Psoas muscle (tissue), 8 donors: ENCODE measurements around the gene DDN. TPM values are rescaled to one million over a fixed set of nuclear protein-coding genes. Genes with fewer than 3 reads are reported as not detected.
A peak's percentile ranks its signal among the peaks of the same experiment; 100 is the strongest.

Source experiments
- ATAC-seq, 4 donors: fragments of 200-7000 bp; cut with Tn5 transposase; one replicate each; pipeline ENCODE4 v1.9.1; 2020; ENCODE audit warnings: moderate library complexity in 3 of 4, mild to moderate bottlenecking in 2 of 4
- DNase-seq, 2 donors: peaks; one replicate each; pipeline ENCODE4 v3.0.0-alpha.2; 2020
- H3K27ac ChIP-seq: fragments of 200-600 bp; one replicate; pipeline ENCODE4 v1.8.0; 2022
- H3K27me3 ChIP-seq, 3 donors: fragments of 200-600 bp in 1 of 3; one replicate each; pipeline versions ENCODE4 v1.6.1 to v1.8.0; 2013 to 2022; ENCODE audit warnings: low read length in 2 of 3, mild to moderate bottlenecking in 2 of 3, moderate library complexity in 1 of 3; ENCODE audit not compliant: insufficient read depth in 3 of 3
- H3K36me3 ChIP-seq, 2 donors: fragments of 200-600 bp in 1 of 2; one replicate each; pipeline versions ENCODE4 v1.6.1 to v1.8.0; 2013 to 2022; ENCODE audit warnings: low read depth in 1 of 2, mild to moderate bottlenecking in 1 of 2, moderate library complexity in 1 of 2; ENCODE audit not compliant: insufficient read depth in 1 of 2
- H3K4me1 ChIP-seq: fragments of 200-600 bp; one replicate; pipeline ENCODE4 v1.8.0; 2022
- H3K4me3 ChIP-seq: fragments of 200-600 bp; one replicate; pipeline ENCODE4 v1.8.0; 2022; ENCODE audit warnings: mild to moderate bottlenecking
- H3K9me3 ChIP-seq: fragments of 200-600 bp; one replicate; pipeline ENCODE4 v1.8.0; 2022
- WGBS, 3 donors: extraction: QIAGEN DNeasy Blood & Tissue Kit; methylation state at CpG; one replicate each; pipeline versions ENCODE4 v1.1.6 to v1.1.7; 2013; 5-methylcytosine and 5-hydroxymethylcytosine counted together
- intact Hi-C, 2 donors: fragments of 100-400 bp; cut with DNase I; formaldehyde crosslinking; loops; one replicate each; pipeline versions ENCODE4 v1.11.0 to v1.14.2; 2022
- polyA plus RNA-seq, 3 donors: library from polyadenylated mRNA; stranded (reverse); fragments of 200-250 nt; gene quantifications; one replicate each; pipeline ENCODE4 v1.2.3, GENCODE V29; 2013
- total RNA-seq, 4 donors: library from RNA; stranded (reverse); fragmentation: NEBNext Ultra II Directional in 2 of 4; extraction: Animal tissue kit (Norgen Biotek cat#: 25700) in 2 of 4; gene quantifications; one replicate each; pipeline versions ENCODE4 v1.2.1 to v1.2.4, GENCODE V29; 2021 to 2023
- TF ChIP-seq, protein P1 (sequence below): fragments of 200-600 bp; IDR thresholded peaks from one replicate; pipeline ENCODE4 v1.8.0; 2022; ENCODE audit warnings: antibody characterized with exemption
- donor health status: healthy with polysubstance abuse.
- donor health status: DM: no; HTN: no; CAD: no; lungs with moderate emphysema.
- donor health status: Bipolar disorder and iron deficiency.
- donor health status: healthy.
- donor health status: DM: yes; HTN: yes; CAD: no.
- donor health status: DM: no; HTN: no; CAD: no.
- donor health status: DM: no; HTN: no; CAD: no.
- donor health status: DM: yes; HTN: yes; CAD: no.

Gene DDN
- total and polyA plus RNA-seq, 7 donors, result 11.2 to 485 (median 72.6) TPM

DNA sequence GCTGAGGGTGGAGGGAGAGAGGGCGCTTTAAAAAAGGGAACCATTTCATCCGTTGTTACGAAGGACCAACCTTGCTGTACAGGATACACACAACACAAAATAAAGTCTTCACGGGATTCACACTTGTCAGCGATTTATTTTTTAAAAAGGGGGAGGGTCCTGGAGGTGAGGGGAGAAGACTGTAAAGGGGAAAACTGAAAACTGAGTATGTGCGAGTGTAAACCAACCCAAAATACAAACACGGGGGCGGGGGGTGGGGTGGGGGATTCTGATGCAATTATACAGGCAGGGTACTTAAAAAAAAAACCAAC is 19.9 kb upstream of the DDN start:
- intact Hi-C loops, result no loop called here

DNA sequence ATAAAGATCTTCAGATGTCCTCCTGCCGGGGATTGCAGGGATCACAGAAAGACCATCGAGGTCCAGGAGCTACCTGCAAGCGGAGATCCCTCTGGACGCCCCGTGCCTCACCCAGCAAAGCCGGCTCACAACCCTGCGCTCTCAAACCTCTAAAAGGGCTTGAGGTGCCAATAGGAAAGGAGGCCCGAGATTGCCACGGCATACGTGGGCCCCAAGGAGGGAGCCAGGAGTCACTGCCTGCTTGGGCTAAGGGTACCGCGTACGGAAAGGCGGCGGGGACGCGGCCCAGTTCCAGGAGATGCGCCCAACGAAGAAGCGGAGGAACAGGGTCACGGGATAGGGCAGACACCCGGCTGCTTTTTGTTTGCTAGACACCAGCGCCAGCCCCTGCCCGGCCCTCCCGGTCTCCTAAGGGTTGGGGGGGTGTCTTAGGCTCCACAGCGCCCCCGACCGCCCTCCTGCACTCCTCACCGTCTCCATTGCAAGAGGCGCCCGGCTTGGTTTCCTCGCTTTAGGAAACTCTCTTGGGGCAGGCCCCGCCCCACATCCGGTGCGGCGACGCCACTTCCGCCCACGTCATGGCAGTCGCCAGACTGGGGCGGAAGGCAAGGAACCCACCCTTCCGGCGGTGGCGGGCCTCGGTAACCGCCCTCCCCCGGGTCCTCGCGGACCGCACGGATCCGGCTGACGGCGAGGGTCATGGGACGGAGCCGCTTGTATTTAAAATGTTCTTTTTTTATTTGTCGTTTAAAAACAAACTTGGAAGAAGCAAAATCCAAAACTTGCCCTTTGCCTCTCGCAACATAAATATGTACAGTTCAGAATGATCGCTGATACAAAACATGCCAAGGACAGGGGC is 19.3 kb upstream of the DDN start, which contains the start of gene PRKAG1:
PRKAG1 (minus strand) TSS at position 516 of the 859 bp plus-strand sequence; CDS start at position 480, 36 bp downstream.
- H3K4me3 ChIP-seq, result peak within 1 kb of the TSS; percentile 88
- WGBS, 3 donors, result 0% methylated on average over 57 to 59 of the region's 59 CpGs
- TF ChIP-seq, protein P1, sequence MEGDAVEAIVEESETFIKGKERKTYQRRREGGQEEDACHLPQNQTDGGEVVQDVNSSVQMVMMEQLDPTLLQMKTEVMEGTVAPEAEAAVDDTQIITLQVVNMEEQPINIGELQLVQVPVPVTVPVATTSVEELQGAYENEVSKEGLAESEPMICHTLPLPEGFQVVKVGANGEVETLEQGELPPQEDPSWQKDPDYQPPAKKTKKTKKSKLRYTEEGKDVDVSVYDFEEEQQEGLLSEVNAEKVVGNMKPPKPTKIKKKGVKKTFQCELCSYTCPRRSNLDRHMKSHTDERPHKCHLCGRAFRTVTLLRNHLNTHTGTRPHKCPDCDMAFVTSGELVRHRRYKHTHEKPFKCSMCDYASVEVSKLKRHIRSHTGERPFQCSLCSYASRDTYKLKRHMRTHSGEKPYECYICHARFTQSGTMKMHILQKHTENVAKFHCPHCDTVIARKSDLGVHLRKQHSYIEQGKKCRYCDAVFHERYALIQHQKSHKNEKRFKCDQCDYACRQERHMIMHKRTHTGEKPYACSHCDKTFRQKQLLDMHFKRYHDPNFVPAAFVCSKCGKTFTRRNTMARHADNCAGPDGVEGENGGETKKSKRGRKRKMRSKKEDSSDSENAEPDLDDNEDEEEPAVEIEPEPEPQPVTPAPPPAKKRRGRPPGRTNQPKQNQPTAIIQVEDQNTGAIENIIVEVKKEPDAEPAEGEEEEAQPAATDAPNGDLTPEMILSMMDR, result peak; percentile 42
- ATAC-seq, result peak; percentile 89 to 93 (median 90)
- intact Hi-C loops, result no loop called here
- DNase-seq, result peak; percentile 96 to 98
- H3K36me3 ChIP-seq, result peaks cover 5 to 31% of the 10 kb centered on the region in 2 donors
- H3K27me3 ChIP-seq, result no peaks in the 10 kb centered on the region
- peaks cover 36% of the 10 kb centered on the region for H3K4me1 ChIP-seq
- peak within 1 kb of the TSS; percentile 96 for H3K27ac ChIP-seq
- no peaks in the 10 kb centered on the region for H3K9me3 ChIP-seq

More for the DNA sequence above, 19.9 kb upstream of the DDN start:
- Histone ChIP-seq H3K27ac (peak overlapping the region; percentile 96), H3K4me1 (peaks cover 33% of the 10 kb centered on the region), H3K9me3 (no peaks in the 10 kb centered on the region), H3K36me3 (peaks cover 5 to 37% of the 10 kb centered on the region in 2 donors), H3K27me3 (no peaks in the 10 kb centered on the region), H3K4me3 (peak overlapping the region; percentile 88)
- peak in 2 of 4 donors; percentile 4 to 11 for ATAC-seq
- DNase-seq, result no peak
- TF ChIP-seq, protein P1, result no peak
- 4 to 5% (median 4%) methylated on average over 8 of the region's 8 CpGs for WGBS, 3 donors

DNA sequence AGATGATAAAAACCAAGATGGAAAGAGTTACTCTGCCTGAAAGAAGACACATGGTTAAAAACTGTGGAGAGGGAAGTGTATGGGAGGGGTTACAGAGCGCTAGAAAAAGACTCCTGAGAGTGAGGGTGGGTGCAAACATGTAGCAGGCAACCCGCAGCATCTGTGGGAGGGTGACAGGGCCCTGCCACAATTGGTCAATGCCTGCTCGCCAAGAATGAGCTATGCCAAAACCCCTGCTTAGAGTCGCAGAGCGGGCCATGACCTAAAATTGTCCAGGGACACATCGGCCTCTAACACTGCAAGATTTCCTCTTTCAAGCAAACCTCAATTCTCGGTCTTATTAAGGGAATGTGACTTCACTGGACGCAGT is 18.7 kb upstream of the DDN start:
- no peaks in the 10 kb centered on the region for H3K27me3 ChIP-seq
- H3K36me3 ChIP-seq, result peaks cover 5 to 27% of the 10 kb centered on the region in 2 donors
- H3K27ac ChIP-seq, result peak overlapping the region; percentile 96
- DNase-seq (peak; percentile 52 to 81), ATAC-seq (peak; percentile 49 to 65 (median 56))
- WGBS, 3 donors, result 1% methylated on average over 8 of the region's 8 CpGs
- intact Hi-C loops, result no loop called here
- TF ChIP-seq, protein P1, result no peak
- H3K4me1 ChIP-seq, result peaks cover 42% of the 10 kb centered on the region
- H3K4me3 ChIP-seq, result peak overlapping the region; percentile 88
- H3K9me3 ChIP-seq, result no peaks in the 10 kb centered on the region

DNA sequence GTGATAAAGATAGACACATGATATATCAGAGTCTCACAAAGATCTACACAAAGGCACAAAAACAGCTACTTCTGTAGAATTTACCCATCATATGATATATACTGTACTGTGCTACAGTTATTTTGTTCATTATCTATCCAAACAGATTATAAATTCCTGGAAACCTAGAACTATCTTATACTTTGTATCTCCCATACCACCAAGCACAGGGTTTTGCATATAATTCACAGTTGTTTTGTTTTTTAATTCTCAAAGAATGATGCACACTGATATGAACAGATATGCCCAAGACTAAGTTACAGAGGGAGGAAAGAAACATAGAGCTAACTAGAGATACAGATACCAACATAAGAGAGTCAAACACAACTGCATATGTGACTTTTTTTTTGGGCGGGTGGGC is 16.0 kb upstream of the DDN start:
- peaks cover 0 to 29% of the 10 kb centered on the region in 2 donors for H3K36me3 ChIP-seq
- H3K9me3 ChIP-seq, result no peaks in the 10 kb centered on the region
- no peak overlapping the region for H3K4me3 ChIP-seq
- 76 to 100% (median 81%) methylated on average over 1 of the region's 1 CpG for WGBS, 3 donors
- intact Hi-C loops, result no loop called here
- TF ChIP-seq, protein P1, result no peak
- no peak for ATAC-seq
- H3K4me1 ChIP-seq, result peaks cover 43% of the 10 kb centered on the region
- H3K27me3 ChIP-seq, result no peaks in the 10 kb centered on the region
- H3K27ac ChIP-seq, result peak overlapping the region; percentile 11
- no peak for DNase-seq
